Colonic mucosa (tissue), 4 donors: Measurements from ENCODE around the gene ZFHX3. TPM values are rescaled to one million over a fixed set of nuclear protein-coding genes. Genes with fewer than 3 reads are reported as not detected.

Experiments
- DNase-seq: peaks from one replicate; pipeline ENCODE4 v3.0.0-alpha.2; 2020
- H3K27ac ChIP-seq: fragments of 200-600 bp; one replicate; pipeline ENCODE4 v1.8.0; 2021
- H3K27me3 ChIP-seq: fragments of 200-600 bp; one replicate; pipeline ENCODE4 v1.8.0; 2021
- H3K36me3 ChIP-seq: fragments of 200-600 bp; one replicate; pipeline ENCODE4 v1.8.0; 2021
- H3K4me1 ChIP-seq: fragments of 200-600 bp; one replicate; pipeline ENCODE4 v1.8.0; 2021; ENCODE audit warnings: mild to moderate bottlenecking
- H3K4me3 ChIP-seq: fragments of 200-600 bp; one replicate; pipeline ENCODE4 v1.8.0; 2021
- H3K9ac ChIP-seq, 2 donors: one replicate each; pipeline ENCODE4 v1.7.0; 2013; ENCODE audit warnings: control low read depth in 2 of 2, low read depth in 2 of 2, low read length in 2 of 2
- H3K9me3 ChIP-seq: fragments of 200-600 bp; one replicate; pipeline ENCODE4 v1.8.0; 2021
- CTCF ChIP-seq: fragments of 200-600 bp; IDR thresholded peaks from one replicate; pipeline ENCODE4 v1.8.0; 2022; ENCODE audit warnings: antibody characterized with exemption, mild to moderate bottlenecking
- intact Hi-C: fragments of 100-400 bp; cut with DNase I; formaldehyde crosslinking; loops from one replicate; pipeline ENCODE4 v1.14.1; 2022
- total RNA-seq, 2 donors: library from RNA; stranded (reverse); fragmentation: NEBNext Ultra II Directional in 1 of 2; extraction: Animal tissue kit (Norgen Biotek cat#: 25700) in 1 of 2; gene quantifications; one replicate each; pipeline ENCODE4 v1.2.1, GENCODE V29; 2021
- donor health status: healthy.
- donor health status: DM: no; HTN: no; CAD: no.
- donor health status: DM: no; HTN: no; CAD: no.

ZFHX3 gene
- total RNA-seq, 2 donors from 2014 or later = 10.5 to 12.8 TPM

- Histone ChIP-seq H3K9ac (no peak overlapping the region), H3K36me3 (no peaks in the 10 kb centered on the region), H3K27ac (no peak overlapping the region), H3K4me3 (no peak overlapping the region), H3K4me1 (peaks cover 4% of the 10 kb centered on the region), H3K27me3 (no peaks in the 10 kb centered on the region), H3K9me3 (no peaks in the 10 kb centered on the region)
- no peak for TF ChIP-seq CTCF
- no peak for DNase-seq
- intact Hi-C loops = loop anchor here (5.0 kb wide), 1 partner anchor 353 kb away; no protein-coding TSS in a partner anchor
Measured at GRCh38 chr16:72824761-72825160, 223.2 kb downstream of the ZFHX3 start.

- no peak for TF ChIP-seq CTCF
Measured at GRCh38 chr16:72824027-72824426, 223.9 kb downstream of the ZFHX3 start.

GRCh38 chr16:72821185-72821950, 226.6 kb downstream of the ZFHX3 start:
- no peaks in the 10 kb centered on the region for H3K27me3 ChIP-seq
- H3K4me3 ChIP-seq = no peak overlapping the region
- H3K36me3 ChIP-seq = no peaks in the 10 kb centered on the region
- no peak overlapping the region for H3K9ac ChIP-seq
- no peaks in the 10 kb centered on the region for H3K4me1 ChIP-seq
- no peak for DNase-seq
- intact Hi-C loops = no loop called here
- no peaks in the 10 kb centered on the region for H3K9me3 ChIP-seq
- H3K27ac ChIP-seq = no peak overlapping the region
- no peak for TF ChIP-seq CTCF

More at GRCh38 chr16:72824027-72824426, 223.9 kb downstream of the ZFHX3 start:
- no peak overlapping the region for H3K9ac ChIP-seq
- H3K27ac ChIP-seq = no peak overlapping the region
- DNase-seq = no peak
- no peaks in the 10 kb centered on the region for H3K36me3 ChIP-seq
- H3K4me1 ChIP-seq = peaks cover 4% of the 10 kb centered on the region
- intact Hi-C loops = no loop called here
- H3K4me3 ChIP-seq = no peak overlapping the region
- H3K9me3 ChIP-seq = no peaks in the 10 kb centered on the region
- H3K27me3 ChIP-seq = no peaks in the 10 kb centered on the region

- intact Hi-C loops = no loop called here
- no peaks in the 10 kb centered on the region for H3K27me3 ChIP-seq
- H3K4me1 ChIP-seq = no peaks in the 10 kb centered on the region
- no peaks in the 10 kb centered on the region for H3K36me3 ChIP-seq
- no peak for DNase-seq
- no peak overlapping the region for H3K4me3 ChIP-seq
- no peak overlapping the region for H3K9ac ChIP-seq
- no peaks in the 10 kb centered on the region for H3K9me3 ChIP-seq
- TF ChIP-seq CTCF = no peak
- no peak overlapping the region for H3K27ac ChIP-seq
Measured at GRCh38 chr16:72819345-72819744, 228.6 kb downstream of the ZFHX3 start.

GRCh38 chr16:72818236-72818845, 229.6 kb downstream of the ZFHX3 start:
- no peak for DNase-seq
- Histone ChIP-seq H3K4me3 (no peak overlapping the region), H3K27ac (no peak overlapping the region), H3K4me1 (no peaks in the 10 kb centered on the region), H3K27me3 (no peaks in the 10 kb centered on the region), H3K36me3 (no peaks in the 10 kb centered on the region), H3K9me3 (no peaks in the 10 kb centered on the region), H3K9ac (no peak overlapping the region)
- TF ChIP-seq CTCF = no peak
- intact Hi-C loops = no loop called here
